ENCODE results near the gene PI4KB.

The PI4KB gene

GRCh38 chr1:151344291-151344690 lies 17.1 kb upstream of the PI4KB start:
- no peak for DNase-seq (ENCODE audit: extremely low read depth, low read depth)
- no peak overlapping the region for H3K4me3 ChIP-seq (replicated peaks; ENCODE audit: low read depth, low read length)
- TF ChIP-seq CTCF (IDR thresholded peaks at IDR 0.05; ENCODE audit: low read depth, low read length, missing control alignments), result no peak

- DNase-seq (ENCODE audit: extremely low read depth, low read depth), result no peak
These were observed 16.4 kb upstream of the PI4KB start for GRCh38 chr1:151343587-151343986.

GRCh38 chr1:151342569-151342968 lies 15.4 kb upstream of the PI4KB start:
- no peak overlapping the region for H3K4me3 ChIP-seq (replicated peaks; ENCODE audit: low read depth, low read length)
- DNase-seq (ENCODE audit: extremely low read depth, low read depth), result no peak
- no peak for TF ChIP-seq CTCF (IDR thresholded peaks at IDR 0.05; ENCODE audit: low read depth, low read length, missing control alignments)

More at GRCh38 chr1:151343587-151343986, 16.4 kb upstream of the PI4KB start:
- TF ChIP-seq CTCF (IDR thresholded peaks at IDR 0.05; ENCODE audit: low read depth, low read length, missing control alignments), result no peak
- no peak overlapping the region for H3K4me3 ChIP-seq (replicated peaks; ENCODE audit: low read depth, low read length)

GRCh38 chr1:151342021-151342420 lies 14.8 kb upstream of the PI4KB start:
- no peak for TF ChIP-seq CTCF (IDR thresholded peaks at IDR 0.05; ENCODE audit: low read depth, low read length, missing control alignments)
- no peak for DNase-seq (ENCODE audit: extremely low read depth, low read depth)

GRCh38 chr1:151340870-151341754 lies 13.9 kb upstream of the PI4KB start:
- TF ChIP-seq CTCF (IDR thresholded peaks at IDR 0.05; ENCODE audit: low read depth, low read length, missing control alignments), result peak; percentile 67
- no peak overlapping the region for H3K4me3 ChIP-seq (replicated peaks; ENCODE audit: low read depth, low read length)
- peak; percentile 79 for DNase-seq (ENCODE audit: extremely low read depth, low read depth)

More at GRCh38 chr1:151342021-151342420, 14.8 kb upstream of the PI4KB start:
- no peak overlapping the region for H3K4me3 ChIP-seq (replicated peaks; ENCODE audit: low read depth, low read length)

GRCh38 chr1:151336556-151336955 lies 9.3 kb upstream of the PI4KB start:
- no peak for DNase-seq (ENCODE audit: extremely low read depth, low read depth)
- no peak for TF ChIP-seq CTCF (IDR thresholded peaks at IDR 0.05; ENCODE audit: low read depth, low read length, missing control alignments)
- no peak overlapping the region for H3K4me3 ChIP-seq (replicated peaks; ENCODE audit: low read depth, low read length)

All from HFF-Myc (cell line).